T-helper 1 cell (primary cell): ENCODE data around the gene PIERCE2.
"Not testable (repeated sequence)": the region's sequence is repeated elsewhere in the genome, so short reads cannot be mapped to it uniquely, and the experiment has no call there.

Experiments
- DNase-seq, 5 donors: peaks; one replicate each; pipeline ENCODE4 v3.0.0-alpha.2; 2012 to 2020
- total RNA-seq, 4 donors: gene quantifications; one replicate each; lab custom pipeline; 2026; lab: John Stamatoyannopoulos, UW

PIERCE2 gene
- 0.15 to 0.36 (median 0.29) reads per million in 4 donors for total RNA-seq

- peak; percentile 78 to 93 (median 81) for DNase-seq
Measured at GRCh38 chr15:55408012-55408928, at the start of gene PIERCE2, which contains the start of gene CCPG1. Gene PIERCE2 (plus strand): TSS chr15:55408495. CDS start chr15:55408769, 274 bp downstream. Gene CCPG1 (minus strand): TSS chr15:55408359. CDS start chr15:55389424, 18,935 bp downstream.

GRCh38 chr15:55360256-55360655 is 48.0 kb upstream of the PIERCE2 start:
- DNase-seq: no peak

GRCh38 chr15:55361048-55361447 is 47.2 kb upstream of the PIERCE2 start:
- no peak for DNase-seq

- no peak for DNase-seq
Measured at GRCh38 chr15:55362641-55363040, 45.7 kb upstream of the PIERCE2 start.

GRCh38 chr15:55366981-55367380 is 41.3 kb upstream of the PIERCE2 start:
- DNase-seq: no peak

- DNase-seq: no peak
Measured at GRCh38 chr15:55372701-55373440, 35.4 kb upstream of the PIERCE2 start.

GRCh38 chr15:55379095-55379494 is 29.2 kb upstream of the PIERCE2 start:
- no peak for DNase-seq

DNA sequence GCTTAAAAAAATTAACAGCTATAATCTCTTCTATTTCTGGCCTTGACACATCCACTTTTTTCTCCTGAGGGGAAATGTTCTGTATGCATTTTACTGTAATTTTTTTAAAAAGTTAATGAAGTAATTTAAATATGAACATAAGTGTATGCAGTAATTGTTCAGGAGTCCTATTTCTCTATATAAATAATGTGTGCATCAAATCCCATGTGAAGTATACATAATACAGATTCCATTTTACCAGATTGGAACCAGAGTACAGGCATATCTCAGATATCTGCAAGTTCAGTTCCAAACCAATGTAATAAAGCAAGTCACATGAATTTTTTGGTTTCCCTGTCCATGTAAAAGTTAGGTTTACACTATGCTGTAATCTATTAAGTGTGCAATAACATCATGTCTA is 26.7 kb upstream of the PIERCE2 start:
- no peak for DNase-seq

DNA sequence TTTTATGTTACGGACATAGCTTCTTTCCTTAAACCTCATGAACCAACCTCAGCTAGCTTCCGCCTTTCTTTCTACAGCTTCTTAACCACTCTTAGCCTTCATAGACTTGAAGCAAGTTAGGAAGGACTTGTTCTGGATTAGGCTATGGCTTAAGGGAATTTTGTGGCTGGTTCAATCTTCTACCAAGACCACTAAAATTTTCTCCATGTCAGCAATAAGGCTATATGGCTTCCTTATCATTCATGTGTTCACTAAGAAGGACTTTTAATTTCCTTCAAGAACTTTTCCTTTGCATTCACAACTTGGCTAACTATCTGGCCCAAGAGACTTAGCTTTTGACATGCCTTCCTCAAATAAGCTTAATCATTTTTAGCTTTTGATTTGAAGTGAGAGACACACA is 24.6 kb upstream of the PIERCE2 start:
- no peak for DNase-seq

GRCh38 chr15:55387027-55387426 is 21.3 kb upstream of the PIERCE2 start:
- DNase-seq: no peak

GRCh38 chr15:55389264-55389607 is 19.1 kb upstream of the PIERCE2 start:
- DNase-seq: no peak

GRCh38 chr15:55394694-55395093 is 13.6 kb upstream of the PIERCE2 start:
- DNase-seq: no peak

- no peak for DNase-seq
Measured at GRCh38 chr15:55398243-55398642, 10.1 kb upstream of the PIERCE2 start.

DNA sequence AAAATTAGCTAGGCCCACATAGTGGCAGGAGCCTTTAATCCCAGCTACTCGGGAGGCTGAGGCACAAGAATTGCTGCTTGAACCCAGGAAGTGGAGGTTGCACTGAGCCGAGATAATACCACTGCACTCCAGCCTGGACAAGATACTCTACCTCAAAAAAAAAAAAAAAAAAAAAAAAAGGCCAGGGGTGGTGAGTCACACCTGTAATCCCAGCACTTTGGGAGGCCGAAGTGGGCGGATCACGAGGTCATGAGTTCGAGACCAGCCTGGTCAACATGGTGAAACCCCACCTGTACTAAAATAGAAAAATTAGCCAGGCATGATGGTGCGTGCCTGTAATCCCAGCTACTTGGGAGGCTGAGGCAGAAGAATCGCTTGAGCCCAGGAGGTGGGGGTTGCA is 8.2 kb upstream of the PIERCE2 start:
- DNase-seq: not testable (repeated sequence)

DNA sequence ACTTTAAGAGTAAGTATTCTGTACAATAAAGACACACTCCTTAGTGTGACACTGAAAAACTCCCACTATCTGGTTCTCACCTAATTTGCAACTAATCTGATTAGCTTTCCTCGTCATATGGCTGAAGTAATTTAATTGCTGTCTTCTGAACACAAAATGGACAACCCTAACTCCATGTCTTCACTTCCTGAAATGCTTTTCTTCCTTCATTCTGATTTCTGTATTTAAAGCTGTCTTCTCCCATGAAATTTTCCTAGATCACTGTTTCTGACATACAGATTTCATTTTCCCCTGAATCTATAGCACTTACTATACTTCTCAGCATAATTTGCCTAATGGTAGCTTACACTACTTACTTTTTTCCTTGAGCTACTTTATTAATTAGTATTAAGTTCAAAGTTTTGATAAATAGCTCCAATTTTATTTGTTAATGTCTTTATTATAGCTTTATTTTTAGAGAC is 6.5 kb upstream of the PIERCE2 start:
- no peak for DNase-seq

- peak in 1 of 5 donors; percentile 45 for DNase-seq
Measured at GRCh38 chr15:55402707-55403106, 5.6 kb upstream of the PIERCE2 start.

DNA sequence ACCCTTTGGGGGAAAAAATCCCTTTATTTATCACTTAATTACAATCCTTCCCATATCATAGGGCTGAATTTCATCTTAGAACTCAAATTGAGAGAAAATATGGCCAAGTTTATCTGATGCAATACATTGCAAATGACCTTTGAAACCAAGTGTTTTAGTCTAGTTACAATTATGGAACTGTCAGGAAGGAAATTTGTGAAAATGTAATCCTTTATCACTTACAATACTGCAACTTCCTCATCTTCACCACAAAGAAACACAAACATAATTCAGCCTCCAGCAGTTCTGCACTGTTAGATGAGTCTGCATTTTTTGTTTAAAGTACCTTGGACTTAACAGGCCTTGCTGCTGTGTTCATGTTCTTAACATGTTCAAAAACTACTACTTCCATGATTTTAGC is 4.8 kb upstream of the PIERCE2 start:
- DNase-seq: peak in 1 of 5 donors; percentile 65

GRCh38 chr15:55407498-55408011 is 740 bp upstream of the PIERCE2 start:
- no peak for DNase-seq

DNA sequence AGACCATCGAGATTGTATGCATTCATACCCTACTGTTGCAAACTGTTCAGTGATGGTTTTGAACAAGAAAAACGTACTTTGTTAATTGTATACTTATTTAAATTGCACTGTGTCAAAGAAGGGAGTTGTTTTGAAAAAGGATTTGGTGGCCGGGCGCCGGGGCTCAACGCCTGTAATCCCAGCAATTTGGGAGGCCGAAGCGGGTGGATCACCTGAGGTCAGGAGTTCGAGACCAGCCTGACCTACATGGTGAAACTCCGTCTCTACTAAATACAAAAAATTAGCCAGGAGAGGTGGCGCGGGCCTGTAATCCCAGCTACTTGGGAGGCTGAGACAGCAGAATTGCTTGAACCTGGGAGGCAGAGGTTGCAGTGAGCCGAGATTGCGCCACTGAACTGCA is 681 bp downstream of the PIERCE2 start:
- DNase-seq: not testable (repeated sequence)

DNA sequence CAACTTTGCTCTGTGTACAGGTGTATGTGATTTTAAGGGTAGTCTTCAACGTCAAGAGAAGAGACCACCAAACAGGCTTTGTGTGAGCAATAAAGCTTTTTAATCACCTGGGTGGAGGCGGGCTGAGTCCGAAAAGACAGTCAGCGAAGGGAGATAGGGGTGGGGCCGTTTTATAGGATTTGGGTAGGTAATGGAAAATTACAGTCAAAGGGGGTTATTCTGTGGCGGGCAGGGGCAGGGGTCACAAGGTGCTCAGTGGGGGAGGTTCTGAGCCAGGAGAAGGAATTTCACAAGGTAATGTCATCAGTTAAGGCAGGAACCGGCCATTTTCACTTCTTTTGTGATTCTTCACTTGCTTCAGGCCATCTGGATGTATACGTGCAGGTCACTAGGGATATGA is 9.4 kb downstream of the PIERCE2 start:
- DNase-seq: not testable (repeated sequence)

- no peak for DNase-seq
Measured at GRCh38 chr15:55420171-55420866, 12.0 kb downstream of the PIERCE2 start.

- DNase-seq: no peak
Measured at GRCh38 chr15:55422089-55422488, 13.8 kb downstream of the PIERCE2 start.
